A549 (cell line): ENCODE results near the gene ARHGAP25. TPM values are rescaled to one million over a fixed set of nuclear protein-coding genes. Genes with fewer than 3 reads are reported as not detected.

Source experiments
- ATAC-seq, 2 experiments: fragments of 200-7000 bp in 1 of 2; fragments of >200 bp in 1 of 2; cut with Nextera tagmentation in 1 of 2; cut with Tn5 transposase in 1 of 2; 3 replicates each; pipeline versions ENCODE4 v1.8.0 to v1.9.1; 2018 to 2020; ENCODE audit warnings: mild to moderate bottlenecking in 1 of 2, moderate library complexity in 1 of 2
- CTCF ChIA-PET: fragments of 300-600 bp; sonication (Branson Sonifier 250); formaldehyde crosslinking; extraction: SDS; loops from one replicate; lab custom pipeline; 2021; ENCODE audit warnings: antibody characterized with exemption, inconsistent platforms; lab: Yijun Ruan, JAX
- POLR2A ChIA-PET: fragments of 350-600 bp; formaldehyde crosslinking; extraction: SDS; loops from one replicate; lab custom pipeline; 2021; ENCODE audit warnings: antibody characterized with exemption, inconsistent platforms; lab: Yijun Ruan, JAX
- DNase-seq, 2 experiments: peaks; one replicate each; pipeline versions ENCODE4 v3.0.0 to v3.0.0-alpha.2; 2011 to 2016; ENCODE audit warnings: low read depth in 1 of 2, low spot score in 1 of 2
- FAIRE-seq: peaks from 2 replicates; lab custom pipeline; 2011; peaks lifted over from hg19 to GRCh38; lab: Jason Lieb, UNC
- H3K27ac ChIP-seq, 2 experiments: fragments of >200 bp; sonication (Bioruptor Twin); formaldehyde crosslinking; 3 replicates each; pipeline ENCODE4 v1.5.1; 2016 to 2017
- H3K4me1 ChIP-seq: fragments of >200 bp; sonication (Bioruptor Twin); formaldehyde crosslinking; 3 replicates; pipeline ENCODE4 v1.6.1; 2016
- H3K4me2 ChIP-seq: fragments of >200 bp; sonication (Bioruptor Twin); formaldehyde crosslinking; 3 replicates; pipeline ENCODE4 v1.6.1; 2016
- H3K4me3 ChIP-seq: fragments of >200 bp; sonication (Bioruptor Twin); formaldehyde crosslinking; 3 replicates; pipeline ENCODE4 v1.5.1; 2016
- H3K9me3 ChIP-seq: fragments of >200 bp; sonication (Bioruptor Twin); formaldehyde crosslinking; 3 replicates; pipeline ENCODE4 v1.6.1; 2016
- CEBPB ChIP-seq, 2 experiments: fragments of >200 bp in 1 of 2; sonication (Bioruptor Twin) in 1 of 2; formaldehyde crosslinking in 1 of 2; IDR thresholded peaks; 2 replicates each; pipeline ENCODE4 v1.6.1; 2012 to 2016
- ESRRA ChIP-seq: fragments of 150-350 bp; IDR thresholded peaks from 2 replicates; pipeline ENCODE4 v1.6.1; 2014; ENCODE audit warnings: mild to moderate bottlenecking, low read length, borderline replicate concordance
- FOSB ChIP-seq: fragments of 250-450 bp; sonication (Bioruptor Pico); IDR thresholded peaks from 2 replicates; pipeline ENCODE4 v1.5.0; 2020; ENCODE audit warnings: mild to moderate bottlenecking, moderate library complexity
- FOXS1 ChIP-seq: fragments of 250-450 bp; sonication (Bioruptor Pico); IDR thresholded peaks from 2 replicates; pipeline ENCODE4 v1.5.0; 2020; ENCODE audit warnings: mild to moderate bottlenecking, moderate library complexity
- HES2 ChIP-seq: fragments of >200 bp; sonication (Bioruptor Twin); formaldehyde crosslinking; IDR thresholded peaks from 2 replicates; pipeline ENCODE4 v1.6.1; 2016
- HOXB13 ChIP-seq: fragments of 250-450 bp; sonication (Bioruptor Pico); IDR thresholded peaks from 2 replicates; pipeline ENCODE4 v1.5.0; 2020; ENCODE audit warnings: low read depth, mild to moderate bottlenecking, moderate library complexity
- JUN ChIP-seq, 2 experiments: fragments of >200 bp; sonication (Bioruptor Twin); formaldehyde crosslinking; IDR thresholded peaks; 2 replicates in 1 of 2; 3 replicates in 1 of 2; pipeline ENCODE4 v1.6.1; 2016 to 2017
- KDM1A ChIP-seq: fragments of 200-600 bp; sonication (generic); IDR thresholded peaks from 2 replicates; pipeline ENCODE4 v1.6.1; 2016; ENCODE audit warnings: low read depth, mild to moderate bottlenecking
- MAX ChIP-seq: IDR thresholded peaks from 2 replicates; pipeline ENCODE4 v1.6.1; 2012
- MAZ ChIP-seq: fragments of 150-350 bp; IDR thresholded peaks from 2 replicates; pipeline ENCODE4 v1.6.1; 2014; ENCODE audit warnings: antibody characterized with exemption, low read depth, low read length, borderline replicate concordance
- MYC ChIP-seq: IDR thresholded peaks from 2 replicates; pipeline ENCODE4 v1.6.1; 2012; ENCODE audit warnings: mild to moderate bottlenecking, inconsistent platforms, low read length, improper control_type of control experiment, borderline replicate concordance
- NFE2L2 ChIP-seq: fragments of 150-350 bp; conservative IDR thresholded peaks from 2 replicates; pipeline ENCODE4 v1.6.1; 2014; ENCODE audit warnings: low read length
- NPAS2 ChIP-seq: fragments of 250-450 bp; sonication (Bioruptor Pico); IDR thresholded peaks from 2 replicates; pipeline ENCODE4 v1.8.0; 2022; ENCODE audit warnings: mild to moderate bottlenecking, moderate library complexity, borderline replicate concordance
- PBX3 ChIP-seq: IDR thresholded peaks from 2 replicates; pipeline ENCODE4 v1.6.1; 2012
- PHF8 ChIP-seq: fragments of 200-600 bp; sonication (generic); IDR thresholded peaks from 2 replicates; pipeline ENCODE4 v1.6.1; 2016; ENCODE audit warnings: low read depth, mild to moderate bottlenecking, antibody characterized with exemption, moderate library complexity, borderline replicate concordance
- RAD21 ChIP-seq, 2 experiments: fragments of >200 bp in 1 of 2; sonication (Bioruptor Twin) in 1 of 2; formaldehyde crosslinking in 1 of 2; IDR thresholded peaks in 1 of 2; conservative IDR thresholded peaks in 1 of 2; 2 replicates in 1 of 2; 3 replicates in 1 of 2; pipeline ENCODE4 v1.6.1; 2012 to 2018; ENCODE audit warnings: inconsistent platforms in 1 of 2
- RARB ChIP-seq: fragments of 250-450 bp; sonication (Bioruptor Pico); IDR thresholded peaks from 2 replicates; pipeline ENCODE4 v1.8.0; 2021; ENCODE audit warnings: mild to moderate bottlenecking, moderate library complexity
- SMC3 ChIP-seq: fragments of >200 bp; sonication (Bioruptor Twin); formaldehyde crosslinking; IDR thresholded peaks from 3 replicates; pipeline ENCODE4 v1.6.1; 2018; ENCODE audit warnings: inconsistent platforms
- TFCP2L1 ChIP-seq: fragments of 250-450 bp; sonication (Bioruptor Pico); IDR thresholded peaks from 2 replicates; pipeline ENCODE4 v1.5.0; 2021; ENCODE audit warnings: mild to moderate bottlenecking
- WGBS: methylation state at CpG from one replicate; pipeline ENCODE4 v1.1.6; 2017; ENCODE audit errors: missing lambda C conversion rate; 5-methylcytosine and 5-hydroxymethylcytosine counted together
- polyA plus RNA-seq, 4 experiments: library from polyadenylated mRNA; depleted of rRNA in 3 of 4; stranded (reverse); fragments of >200 nt; fragmentation: RNase III in 1 of 4; extraction: RNeasy Plus Mini Kit Qiagen cat#74134 plus additional on column Dnase treatment in 1 of 4; gene quantifications; 2 replicates in 3 of 4; 3 replicates in 1 of 4; pipeline ENCODE4 v1.2.3, GENCODE V29; 2011 to 2017

The ARHGAP25 gene
- polyA plus RNA-seq, 2 of the 4 experiments (the other 2 are of a cell fraction): 0.50 to 2.4 TPM

- Histone ChIP-seq H3K4me1 (no peaks in the 10 kb centered on the region), H3K4me2 (no peak overlapping the region), H3K27ac (no peak overlapping the region), H3K9me3 (no peaks in the 10 kb centered on the region), H3K4me3 (no peak overlapping the region)
- POLR2A ChIA-PET: no interaction called here
- no peak for FAIRE-seq
- no peak for DNase-seq
- CTCF ChIA-PET: interaction anchor here (1.2 to 3.4 kb wide), 2 partner anchors 22 to 150 kb away, joined by 5 to 19 read pairs; no protein-coding TSS in a partner anchor
- 74% methylated on average over 31 of the region's 31 CpGs for WGBS
- TF ChIP-seq NPAS2 (CRISPR knock-in tag) (no peak), CEBPB (IDR thresholded peaks at IDR 0.05) (no peak), NFE2L2 (no peak), ESRRA (no peak), MAX (no peak), SMC3 (no peak), FOXS1 (CRISPR knock-in tag) (no peak), PBX3 (no peak), KDM1A (no peak), TFCP2L1 (CRISPR knock-in tag) (no peak)
- no peak for ATAC-seq
Measured at GRCh38 chr2:68774569-68775271, 40.1 kb downstream of the ARHGAP25 start.

- H3K4me3 ChIP-seq: no peak overlapping the region
- H3K27ac ChIP-seq: no peak overlapping the region
- TF ChIP-seq JUN (IDR thresholded peaks at IDR 0.05) (no peak), PHF8 (no peak), MYC (no peak), CEBPB (IDR thresholded peaks at IDR 0.05) (no peak), SMC3 (no peak), MAZ (no peak), HOXB13 (CRISPR knock-in tag) (no peak), KDM1A (no peak), FOSB (CRISPR knock-in tag) (no peak), HES2 (no peak), TFCP2L1 (CRISPR knock-in tag) (no peak)
- CTCF ChIA-PET: interaction anchor here (1.1 to 3.4 kb wide), 4 partner anchors 23 to 312 kb away, joined by 3 to 19 read pairs (median 4); no protein-coding TSS in a partner anchor
- no peaks in the 10 kb centered on the region for H3K9me3 ChIP-seq
- POLR2A ChIA-PET: no interaction called here
- no peaks in the 10 kb centered on the region for H3K4me1 ChIP-seq
- no peak for FAIRE-seq
- no peak overlapping the region for H3K4me2 ChIP-seq
- DNase-seq: no peak
- ATAC-seq: no peak
- WGBS: 63% methylated on average over 13 of the region's 13 CpGs
Measured at GRCh38 chr2:68775272-68775842, 40.7 kb downstream of the ARHGAP25 start.

- Histone ChIP-seq H3K4me2 (no peak overlapping the region), H3K27ac (no peak overlapping the region), H3K9me3 (no peaks in the 10 kb centered on the region), H3K4me3 (no peak overlapping the region), H3K4me1 (no peaks in the 10 kb centered on the region)
- ATAC-seq (peak; percentile 13 to 48; a peak in 2 of 6 replicates), DNase-seq (no peak), FAIRE-seq (no peak)
- CTCF ChIA-PET: interaction anchor here (1.1 to 3.4 kb wide), 5 partner anchors 18 to 313 kb away, joined by 3 to 19 read pairs (median 3); no protein-coding TSS in a partner anchor
- 91% methylated on average over 2 of the region's 2 CpGs for WGBS
- POLR2A ChIA-PET: no interaction called here
- TF ChIP-seq RARB (CRISPR knock-in tag) (no peak), RAD21 (conservative IDR thresholded peaks at IDR 0.05 in 1 of 2, IDR thresholded peaks at IDR 0.05 in 1 of 2) (0 out of 5 replicates have a peak, but pooled peaks of 1 of the 2 experiments have one; percentile 14)
Measured at GRCh38 chr2:68776124-68776523, 41.5 kb downstream of the ARHGAP25 start.
